ENCODE results near the gene FAM156B.
"Not testable (repeated sequence)": the region's sequence is repeated elsewhere in the genome, so short reads cannot be mapped to it uniquely, and the experiment has no call there.

The FAM156B gene, protein sequence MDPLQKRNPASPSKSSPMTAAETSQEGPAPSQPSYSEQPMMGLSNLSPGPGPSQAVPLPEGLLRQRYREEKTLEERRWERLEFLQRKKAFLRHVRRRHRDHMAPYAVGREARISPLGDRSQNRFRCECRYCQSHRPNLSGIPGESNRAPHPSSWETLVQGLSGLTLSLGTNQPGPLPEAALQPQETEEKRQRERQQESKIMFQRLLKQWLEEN

DNA sequence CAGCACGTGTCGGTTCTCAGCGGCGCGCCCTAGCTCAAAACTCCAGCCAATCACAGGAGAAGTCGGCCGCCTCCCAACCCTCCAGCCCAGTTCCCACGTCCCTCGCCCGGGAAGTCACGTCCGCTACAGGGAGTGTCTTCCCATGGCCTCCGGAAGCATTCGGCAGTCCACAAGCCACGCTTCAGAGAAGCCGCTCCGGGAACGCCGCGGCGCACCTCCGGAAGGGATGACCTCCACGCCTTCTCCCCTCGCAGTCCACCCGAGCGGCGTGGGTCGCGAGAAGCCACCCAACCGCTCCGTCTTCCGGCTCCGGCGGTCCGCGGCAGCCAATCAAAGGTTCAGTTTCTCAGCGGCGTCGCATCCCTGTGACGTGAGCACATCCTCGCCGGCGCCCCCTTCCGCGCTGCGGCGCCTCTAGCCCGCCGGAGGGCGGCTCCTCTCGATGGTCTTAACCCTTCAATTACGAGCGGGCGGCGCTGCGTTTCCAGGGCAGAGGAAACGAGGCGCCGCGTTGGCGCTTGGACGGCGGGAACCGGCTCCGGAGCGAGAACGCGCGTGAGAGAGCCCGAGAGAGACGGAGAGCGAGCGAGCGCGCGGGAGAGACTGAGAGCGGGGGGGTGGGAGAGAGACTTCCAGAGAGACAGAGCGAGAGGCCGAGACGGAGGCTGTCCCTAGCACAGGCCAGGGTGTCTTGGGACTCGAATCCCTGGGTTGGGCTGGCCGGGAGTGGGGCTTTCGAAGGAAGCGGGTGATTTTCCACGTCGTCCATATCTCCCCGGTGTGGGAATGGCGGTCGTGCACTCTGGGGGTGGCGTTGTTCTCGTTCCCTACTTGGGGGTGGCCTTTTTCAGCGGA, at the start of gene FAM156B:
Gene FAM156B, plus strand, starts transcription at position 476 of the 855 bp plus-strand sequence. CDS start 9,896 bp downstream, outside the sequence.
- DNase-seq: not testable (repeated sequence)

DNA sequence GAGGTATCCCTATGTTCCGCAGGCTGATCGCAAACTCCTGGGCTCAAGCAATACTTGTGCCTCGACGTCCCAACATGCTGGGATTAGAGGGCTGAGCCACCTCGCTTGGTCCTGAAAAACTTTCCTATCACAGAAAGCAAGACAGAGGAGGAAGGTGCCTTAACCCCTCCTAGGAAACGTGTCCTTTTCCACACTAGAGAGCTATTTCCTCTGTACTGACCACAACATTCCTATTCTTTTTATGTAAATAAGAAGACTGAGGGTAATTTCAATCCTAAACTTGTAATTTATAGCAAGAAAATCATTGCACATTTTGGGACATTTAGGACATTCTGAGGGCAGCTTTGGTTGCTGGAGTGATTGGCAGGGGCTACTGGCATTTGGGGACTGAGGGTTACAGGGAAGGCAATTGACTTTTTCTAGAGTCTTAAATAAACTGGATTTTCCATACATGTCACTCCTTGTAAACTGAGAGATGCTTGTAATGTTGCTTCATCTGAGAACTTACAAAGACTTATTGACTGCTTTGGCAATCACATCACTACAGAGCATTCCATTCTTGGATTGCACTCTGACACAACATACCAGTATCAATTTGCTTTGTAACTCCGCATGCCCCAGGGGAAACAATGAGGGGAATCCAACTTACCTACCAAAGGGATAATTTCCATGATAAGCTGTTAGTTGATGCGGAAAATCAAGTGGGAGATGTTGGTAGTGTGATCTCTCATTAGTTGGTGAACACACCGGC, 44.8 kb upstream of the FAM156B start:
- DNase-seq: no peak

DNA sequence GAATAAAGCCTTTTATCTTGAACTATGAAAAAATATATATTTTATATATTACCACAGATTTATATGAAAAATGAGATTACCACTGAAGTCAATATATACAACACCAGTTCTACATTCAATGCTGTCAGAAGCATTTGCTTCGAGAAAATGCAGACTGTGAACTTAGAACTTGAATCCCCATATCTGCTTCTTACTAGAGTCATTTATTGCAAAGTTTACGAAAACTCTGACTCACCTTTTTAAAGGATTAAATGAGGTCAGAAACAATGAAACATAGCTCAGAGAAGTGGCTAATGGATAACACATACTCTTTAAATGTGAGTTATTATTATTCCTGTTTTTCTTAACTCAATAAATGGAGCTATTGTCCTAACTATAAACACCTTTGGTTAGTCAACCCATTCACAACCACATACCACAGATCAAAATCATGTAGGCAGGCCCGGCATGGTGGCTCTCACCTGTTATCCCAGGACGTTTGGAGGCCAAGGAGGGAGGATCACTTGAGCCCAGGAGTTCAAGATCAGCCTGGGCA, 40.1 kb upstream of the FAM156B start:
- not testable (repeated sequence) for DNase-seq

DNA sequence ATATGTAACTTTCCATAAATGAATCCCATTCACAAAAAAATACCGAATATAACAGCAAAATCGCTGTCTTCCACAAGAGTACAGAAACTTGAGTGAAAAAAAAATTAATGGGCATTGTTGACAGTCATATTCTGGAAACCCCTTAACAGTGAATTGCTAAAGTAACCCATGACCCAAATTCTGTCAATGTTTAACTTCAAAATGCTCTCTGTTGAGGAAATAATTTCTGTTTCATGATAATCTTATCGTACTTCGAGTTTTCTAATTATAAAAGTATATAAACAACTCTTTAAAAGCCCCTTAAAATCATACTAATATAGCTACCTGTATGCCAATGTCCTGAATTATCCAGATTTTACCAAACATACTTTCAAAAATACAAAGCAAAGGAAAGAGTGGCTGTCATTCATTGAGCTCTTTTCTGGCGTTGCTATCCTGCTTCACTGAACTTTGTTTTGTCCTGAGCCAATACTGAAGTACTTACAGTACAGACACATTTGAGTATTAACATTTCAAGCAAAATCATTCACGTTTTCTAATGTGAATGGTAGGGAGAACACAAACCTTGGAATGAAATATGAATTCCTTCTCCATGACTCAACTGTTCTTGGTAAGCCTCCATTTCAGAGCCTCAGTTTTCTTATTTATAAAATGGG, 31.7 kb upstream of the FAM156B start:
- no peak for DNase-seq

DNA sequence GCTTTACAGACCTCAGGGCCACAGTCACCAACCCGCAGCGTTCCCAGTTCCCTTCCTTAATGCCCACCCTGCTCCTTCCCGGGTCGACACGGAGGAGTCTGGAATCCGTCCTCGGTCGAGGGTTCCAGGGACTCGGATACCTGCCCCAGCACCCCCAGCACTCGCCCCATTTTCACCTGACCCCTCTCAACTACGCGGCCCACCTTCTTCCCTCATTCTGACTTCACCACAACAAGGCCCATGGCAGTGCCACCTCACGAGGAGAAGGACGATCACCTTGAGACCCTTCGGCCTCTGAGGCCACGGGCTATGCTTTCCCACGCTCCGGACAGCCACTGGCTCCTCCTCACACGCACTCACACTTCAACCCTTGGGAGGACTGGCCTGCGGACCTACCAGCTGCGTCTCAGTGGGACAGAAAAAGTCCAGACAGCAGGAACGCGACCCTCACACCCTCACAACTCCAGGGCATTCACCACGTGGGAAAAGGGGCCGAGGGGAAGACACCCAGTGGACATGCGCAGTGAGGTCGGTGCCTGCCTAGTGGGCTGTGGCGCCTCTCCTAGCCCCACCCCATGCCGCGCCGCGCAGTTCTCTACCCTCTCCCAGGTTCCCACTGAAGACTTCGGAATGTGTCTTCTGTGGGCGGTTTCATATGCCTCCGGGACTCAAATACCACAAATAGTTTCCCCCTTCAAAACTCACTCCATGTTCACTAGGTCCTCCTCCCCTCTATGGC, 29.4 kb upstream of the FAM156B start, which contains the start of gene XAGE3:
Gene XAGE3, minus strand, starts transcription at position 474 of the 739 bp plus-strand sequence. CDS start 950 bp downstream, outside the sequence.
- DNase-seq: no peak

DNA sequence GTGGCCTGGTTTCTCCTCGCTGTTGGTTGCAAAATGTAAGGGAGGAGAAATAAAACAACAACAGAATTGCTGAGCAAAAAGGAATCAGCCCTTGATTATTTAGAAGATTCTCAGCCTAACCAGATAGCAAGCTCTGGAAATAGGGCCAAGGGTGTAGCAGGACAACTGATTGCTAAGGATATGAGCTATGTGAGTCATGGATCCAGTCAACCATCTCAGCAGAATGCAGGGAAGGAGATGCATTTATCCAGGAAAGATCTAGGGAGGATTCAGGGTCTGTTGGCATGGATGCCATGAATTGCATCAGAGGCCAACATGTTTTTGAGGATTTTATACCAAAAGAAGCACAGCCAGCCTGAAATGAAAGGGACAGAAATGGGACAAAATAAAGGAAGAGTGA, 27.1 kb upstream of the FAM156B start:
- no peak for DNase-seq

DNA sequence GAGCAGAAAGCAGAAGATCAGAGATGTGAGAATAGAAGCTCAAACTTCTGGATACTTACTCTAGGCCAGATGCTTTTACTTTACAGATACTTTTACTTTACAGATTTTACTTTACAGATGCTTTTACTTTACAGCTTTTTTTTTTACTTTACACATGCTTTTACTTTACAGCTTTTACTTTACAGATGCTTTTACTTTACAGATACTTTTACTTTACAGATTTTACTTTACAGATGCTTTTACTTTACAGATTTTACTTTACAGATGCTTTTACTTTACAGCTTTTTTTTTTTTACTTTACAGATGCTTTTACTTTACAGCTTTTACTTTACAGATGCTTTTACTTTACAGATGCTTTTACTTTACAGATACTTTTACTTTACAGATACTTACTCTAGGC, 23.3 kb upstream of the FAM156B start:
- DNase-seq: not testable (repeated sequence)

DNA sequence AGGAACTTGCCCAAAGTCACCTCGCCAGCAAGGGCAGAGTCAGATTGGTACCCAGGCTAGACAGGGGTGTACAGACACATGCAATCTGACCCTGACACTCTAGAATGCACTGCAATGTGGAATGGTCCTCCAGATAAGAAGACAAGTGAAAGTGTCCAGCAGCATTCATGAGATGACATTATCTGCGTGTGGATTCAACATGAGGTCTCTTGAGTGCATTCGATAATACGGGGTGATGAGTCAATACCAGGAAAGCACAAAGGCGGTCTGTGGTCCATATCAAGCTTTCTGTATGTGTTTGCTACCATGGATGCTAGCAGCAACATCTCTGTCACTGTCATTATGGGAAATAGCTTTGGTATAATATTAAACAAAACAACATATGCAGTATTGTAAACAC, 22.5 kb upstream of the FAM156B start:
- no peak for DNase-seq

DNA sequence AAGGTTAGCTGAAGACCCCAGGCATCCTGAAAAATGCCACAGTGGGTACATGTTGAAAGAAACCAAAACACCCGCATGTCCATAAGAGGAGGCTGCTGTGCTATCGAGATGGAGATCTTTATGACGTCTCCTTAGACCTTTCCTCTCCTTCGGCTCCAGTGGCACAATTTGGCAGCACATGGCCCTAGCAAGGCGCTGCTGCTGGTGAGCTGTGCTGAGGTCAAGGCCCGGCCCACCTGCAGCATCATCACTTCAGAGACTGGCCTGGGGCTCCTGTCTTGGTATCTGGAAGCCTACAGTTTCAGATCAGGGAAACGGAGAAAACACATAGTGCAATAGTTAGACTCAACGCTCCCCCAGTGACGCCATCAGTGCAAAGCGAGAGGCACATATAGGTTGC, 21.7 kb upstream of the FAM156B start:
- DNase-seq: not testable (repeated sequence)

DNA sequence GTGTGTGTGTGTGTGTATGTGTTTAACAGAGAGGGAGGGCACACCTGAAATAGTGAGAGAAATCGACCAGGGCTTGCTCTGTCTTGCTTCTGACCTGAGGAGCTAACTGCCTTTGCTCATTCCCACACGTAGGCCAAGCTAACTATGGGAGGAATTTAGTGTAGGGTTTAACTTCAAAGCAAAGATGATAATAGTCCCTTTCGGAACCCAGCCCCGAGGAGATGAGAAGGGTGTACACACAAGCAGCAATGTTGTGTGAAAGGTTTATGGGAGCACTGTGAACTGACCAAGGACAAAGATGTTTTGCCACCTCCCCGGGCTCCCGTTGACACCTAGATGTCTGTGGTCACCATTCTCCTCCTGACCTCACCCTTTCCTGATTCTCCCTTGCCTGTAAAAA, 20.7 kb upstream of the FAM156B start:
- not testable (repeated sequence) for DNase-seq

DNA sequence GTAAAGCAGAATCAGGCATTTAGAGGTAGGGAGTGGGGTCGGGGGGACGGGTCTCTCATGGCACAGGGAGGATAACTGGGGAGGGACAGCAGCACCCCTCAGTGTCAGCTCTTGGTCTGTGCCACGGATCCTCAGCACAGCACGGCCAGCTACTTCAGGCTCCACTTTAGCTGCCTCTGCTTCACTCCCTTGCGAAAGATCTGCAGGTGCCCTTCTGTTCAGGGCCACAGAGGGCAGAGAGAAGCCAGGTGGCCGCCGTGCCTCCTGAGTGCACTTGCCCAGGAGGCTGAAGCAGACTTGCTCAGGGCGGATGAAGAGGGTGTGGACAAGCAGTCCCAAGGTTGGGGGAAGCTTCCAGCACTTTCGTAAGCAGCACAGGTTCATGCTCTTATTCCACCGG, 9.7 kb upstream of the FAM156B start:
- DNase-seq: not testable (repeated sequence)

DNA sequence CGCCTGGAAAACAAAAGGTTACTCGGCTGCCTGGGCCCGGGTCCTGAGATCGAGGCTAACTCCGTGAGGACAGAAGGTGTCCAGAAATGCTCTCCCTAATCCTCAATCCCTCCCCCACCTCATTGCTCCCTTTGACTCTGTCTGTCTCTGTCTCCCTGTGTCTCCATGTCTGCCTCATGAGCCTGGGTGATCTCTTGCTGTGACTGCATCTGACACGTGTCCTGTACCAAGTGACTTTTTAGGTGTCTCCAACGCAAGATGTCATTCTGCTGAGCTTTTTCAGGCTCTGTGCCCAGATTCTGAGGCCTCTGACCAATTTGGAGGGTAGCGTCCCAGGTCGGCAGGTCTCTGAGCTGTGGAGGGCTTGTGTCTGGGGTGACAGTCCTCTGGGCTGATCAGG, 9.0 kb upstream of the FAM156B start:
- DNase-seq: not testable (repeated sequence)

DNA sequence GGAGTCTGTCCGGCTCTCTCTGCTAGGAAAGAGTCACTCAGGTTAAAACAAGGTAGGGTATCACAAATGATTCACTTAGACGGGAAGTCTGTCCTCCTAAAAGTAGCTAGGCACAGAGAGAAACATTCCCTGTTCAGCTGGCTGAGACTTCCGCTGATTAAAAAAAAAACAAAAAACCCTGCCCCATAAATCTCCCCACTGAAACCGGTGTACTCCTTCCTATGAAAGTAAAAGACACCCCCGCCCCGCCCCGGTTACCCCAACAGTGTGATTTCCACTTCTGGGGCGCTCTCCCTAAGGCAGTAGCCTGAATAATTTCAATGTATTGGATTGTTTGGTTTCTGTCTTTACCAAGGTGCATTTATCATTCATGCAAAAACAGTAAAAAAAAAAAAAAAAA, 692 bp upstream of the FAM156B start:
- not testable (repeated sequence) for DNase-seq

DNA sequence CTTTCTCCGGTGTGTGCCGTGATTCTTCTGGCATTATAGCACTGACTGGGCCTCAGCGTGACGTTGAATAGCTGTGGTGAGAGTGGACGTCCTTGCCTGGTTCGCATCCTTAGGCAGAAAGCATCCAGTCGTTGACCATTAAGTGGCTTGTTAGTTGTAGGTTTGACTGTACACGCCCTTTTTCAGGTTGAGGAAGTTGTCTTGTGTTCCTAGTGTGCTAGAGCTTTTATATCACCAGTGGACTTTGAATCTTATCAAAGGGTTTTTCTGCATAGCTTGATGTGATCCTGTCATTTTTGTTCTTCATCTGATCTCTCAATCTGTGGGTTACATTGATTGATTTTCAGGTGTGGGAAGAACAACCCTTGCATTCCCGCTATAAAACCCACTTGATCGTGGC, 8.4 kb downstream of the FAM156B start:
- DNase-seq: not testable (repeated sequence)

DNA sequence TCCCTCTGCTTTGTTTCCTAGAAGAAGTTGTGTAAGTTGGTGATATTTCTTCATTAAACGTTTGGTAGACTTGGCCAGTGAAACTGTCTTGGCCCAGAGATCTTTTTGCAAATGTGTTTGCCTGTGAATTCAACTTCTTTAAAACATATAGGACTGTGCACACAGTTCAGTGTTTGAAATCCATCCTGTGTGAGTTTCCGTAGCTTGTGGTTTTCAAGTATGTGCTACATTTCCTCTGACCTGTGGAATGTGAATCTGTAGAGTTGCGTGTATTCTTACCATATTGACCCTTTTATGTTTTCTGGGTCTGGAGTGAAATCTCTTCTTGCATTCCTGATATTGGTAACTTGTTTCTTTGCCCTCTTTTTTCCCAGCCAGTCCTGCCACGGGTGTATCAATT, 8.9 kb downstream of the FAM156B start:
- DNase-seq: not testable (repeated sequence)

DNA sequence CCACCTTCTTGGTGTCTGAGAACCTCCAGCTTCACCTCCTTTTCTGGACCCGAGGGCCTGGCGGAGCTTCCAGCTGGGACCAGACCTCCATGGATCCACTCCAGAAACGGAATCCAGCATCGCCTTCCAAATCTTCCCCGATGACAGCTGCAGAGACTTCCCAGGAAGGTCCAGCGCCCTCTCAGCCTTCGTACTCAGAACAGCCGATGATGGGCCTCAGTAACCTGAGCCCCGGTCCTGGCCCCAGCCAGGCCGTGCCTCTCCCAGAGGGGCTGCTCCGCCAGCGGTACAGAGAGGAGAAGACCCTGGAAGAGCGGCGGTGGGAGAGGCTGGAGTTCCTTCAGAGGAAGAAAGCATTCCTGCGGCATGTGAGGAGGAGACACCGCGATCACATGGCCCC, 10.0 kb downstream of the FAM156B start:
- DNase-seq: not testable (repeated sequence)

DNA sequence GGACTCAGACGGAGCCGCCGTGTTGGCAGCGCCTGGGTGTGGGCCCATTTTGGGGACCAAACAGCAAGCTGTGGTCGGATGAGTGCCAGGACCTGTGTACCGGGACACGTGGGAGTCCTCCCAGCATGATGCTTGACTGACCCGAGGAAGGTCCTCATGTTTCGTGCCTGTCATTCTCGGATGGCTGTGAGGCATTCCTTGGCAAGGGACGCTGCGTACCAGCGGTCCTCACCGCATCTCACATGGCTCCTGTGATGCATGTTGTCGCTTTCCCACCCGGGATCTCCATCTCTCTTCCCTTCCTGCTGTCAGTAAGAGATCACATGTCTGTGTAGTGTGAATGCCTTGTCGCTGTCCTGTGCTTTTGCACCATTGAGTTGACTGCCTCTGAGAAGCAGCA, 10.8 kb downstream of the FAM156B start:
- DNase-seq: not testable (repeated sequence)

DNA sequence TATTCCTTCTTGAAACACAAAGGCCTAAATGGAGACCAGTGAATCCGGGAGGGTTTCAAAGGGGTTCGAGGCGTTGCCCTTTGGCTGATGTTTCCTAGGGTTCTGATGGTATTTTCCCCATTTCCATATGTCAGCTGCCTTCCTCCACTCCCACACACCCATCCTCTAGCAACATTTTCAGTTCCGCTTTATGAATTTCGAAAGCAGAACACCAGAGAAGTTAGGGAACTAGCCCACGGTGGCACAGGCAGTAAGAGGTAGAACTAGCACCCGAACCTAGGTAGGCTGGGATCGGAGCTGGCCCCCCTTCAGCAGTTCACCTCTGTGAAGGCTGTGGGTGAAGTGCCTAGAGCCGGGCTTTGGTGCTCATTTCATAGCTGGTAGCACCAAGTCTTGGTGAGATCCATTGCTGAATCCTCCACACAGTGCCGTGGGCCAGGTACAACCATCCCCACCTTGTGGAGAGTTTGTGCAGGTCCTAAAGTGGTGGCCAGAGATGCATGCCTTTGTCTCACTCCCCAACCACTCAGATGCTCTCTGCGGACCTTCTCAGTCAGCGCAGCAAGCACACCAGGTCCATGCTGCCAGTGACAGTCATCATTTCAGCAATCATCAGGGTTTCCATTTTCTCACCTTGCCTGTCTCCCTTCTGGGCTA, 12.3 kb downstream of the FAM156B start:
- DNase-seq: not testable (repeated sequence)

DNA sequence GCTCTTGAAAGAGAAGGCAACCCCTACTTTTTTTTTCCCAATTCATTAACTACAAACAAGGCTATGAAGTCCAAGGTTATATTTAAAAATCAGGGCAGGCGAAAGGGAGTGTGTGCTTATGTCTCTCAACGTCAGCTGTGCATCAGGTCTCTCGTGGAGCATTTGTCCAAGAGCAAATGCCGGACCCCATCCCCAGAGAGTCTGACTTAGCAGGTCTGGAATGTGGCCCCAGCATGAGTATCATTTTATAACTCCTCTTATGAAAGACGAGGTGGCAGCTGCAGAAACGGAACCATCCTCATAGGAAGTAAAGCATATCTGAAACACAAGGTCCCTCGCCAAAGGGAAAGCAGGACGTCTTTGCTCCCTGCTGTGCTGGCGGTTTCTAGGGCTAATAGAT, 16.6 kb downstream of the FAM156B start:
- not testable (repeated sequence) for DNase-seq

DNA sequence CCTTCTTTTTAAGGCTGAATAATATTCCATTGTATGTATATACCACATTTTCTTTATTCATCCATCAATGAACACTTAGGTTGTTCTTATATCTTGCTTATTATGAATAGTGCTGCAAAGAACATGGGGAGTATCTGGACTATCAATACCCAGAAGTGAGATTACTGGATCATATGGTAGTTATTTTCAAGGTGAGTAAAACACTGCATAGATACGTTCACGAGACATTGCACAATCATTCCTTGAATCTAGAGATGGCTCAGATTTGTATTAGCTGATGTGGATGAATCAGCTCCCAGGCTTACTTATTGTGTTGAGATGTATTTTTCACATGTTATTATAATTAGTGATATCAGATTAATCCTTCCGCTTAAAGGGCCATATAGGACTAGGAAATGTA, 17.6 kb downstream of the FAM156B start:
- DNase-seq: not testable (repeated sequence)

DNA sequence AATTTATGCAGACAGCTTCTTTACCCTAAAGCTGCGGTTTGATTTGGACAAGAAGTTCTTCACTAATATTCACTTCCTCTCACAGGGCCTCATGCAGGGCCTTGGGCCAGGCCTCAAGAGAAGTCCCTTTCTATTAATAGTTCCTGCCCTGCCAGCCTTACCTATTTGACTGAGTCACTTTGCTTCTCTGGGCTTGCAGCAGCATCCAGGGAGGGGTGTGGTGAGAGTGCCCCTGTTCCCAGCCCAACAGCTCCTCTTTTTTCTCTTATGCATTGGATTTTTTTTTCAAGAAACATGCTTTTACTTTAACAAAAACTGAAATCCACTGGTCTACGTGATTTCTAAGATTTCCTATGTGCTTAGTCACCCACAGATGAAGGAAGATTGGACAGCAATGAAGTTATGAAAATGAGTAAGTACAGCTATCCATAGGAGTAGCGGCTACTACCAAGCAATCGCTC, 26.7 kb downstream of the FAM156B start:
- no peak for DNase-seq

All from NCI-H1694 (cell line).